GM18508 (cell line): Measurements from ENCODE around the gene CA10.

Experiments used
- ATAC-seq: cut with Tn5 transposase; IDR thresholded peaks from one replicate; pipeline ENCODE4 v1.9.1; 2021; ENCODE audit warnings: moderate number of reproducible peaks; ENCODE audit not compliant: insufficient read depth, unreplicated experiment

CA10 gene

DNA sequence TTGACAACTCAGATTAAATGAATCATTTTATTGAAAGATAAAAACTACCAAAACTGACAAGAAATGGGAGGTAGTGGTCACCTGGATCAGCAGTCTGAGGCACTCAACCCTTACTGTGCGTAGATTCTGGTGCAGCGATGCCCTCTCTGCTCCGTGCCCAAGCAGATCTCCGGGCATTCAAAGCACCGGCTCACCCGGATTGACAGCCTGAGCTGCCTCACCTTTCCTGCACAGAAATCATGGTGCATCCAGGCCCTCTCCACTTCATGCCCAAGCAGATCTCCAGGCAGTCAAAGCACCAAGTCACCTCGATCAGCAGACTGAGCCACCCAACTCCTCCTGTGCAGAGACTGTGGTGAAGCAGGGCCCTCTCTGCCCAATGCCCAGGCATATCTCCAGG, 196.8 kb downstream of the CA10 start:
- ATAC-seq: no peak

GRCh38 chr17:51957786-51958185, 200.7 kb downstream of the CA10 start:
- no peak for ATAC-seq

GRCh38 chr17:51955245-51955644, 203.3 kb downstream of the CA10 start:
- ATAC-seq: no peak

GRCh38 chr17:51954232-51954765, 204.2 kb downstream of the CA10 start:
- no peak for ATAC-seq

GRCh38 chr17:51951741-51952140, 206.8 kb downstream of the CA10 start:
- no peak for ATAC-seq

DNA sequence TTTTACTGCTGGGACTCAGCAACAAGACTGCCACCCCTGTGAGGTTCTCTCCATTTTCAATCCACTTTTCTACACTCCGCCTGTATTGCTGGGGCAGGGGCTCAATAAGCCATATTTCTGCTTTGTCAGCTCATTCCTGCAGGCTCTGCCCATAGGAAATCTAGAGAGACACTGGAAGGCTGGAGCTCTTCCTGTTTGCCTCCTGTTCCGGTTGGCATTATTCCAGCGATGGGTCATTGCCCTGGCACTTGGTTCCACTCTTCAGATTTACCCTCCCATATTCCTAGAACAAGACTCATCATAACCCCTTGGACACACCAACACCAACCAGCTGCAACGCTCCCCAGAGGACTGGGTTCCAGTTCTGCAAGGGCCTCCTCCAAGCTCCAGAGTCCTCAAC, 210.4 kb downstream of the CA10 start:
- ATAC-seq: no peak

- no peak for ATAC-seq
Observed at GRCh38 chr17:51947160-51947735, 211.3 kb downstream of the CA10 start.

- no peak for ATAC-seq
Observed at GRCh38 chr17:51946311-51946710, 212.2 kb downstream of the CA10 start.

DNA sequence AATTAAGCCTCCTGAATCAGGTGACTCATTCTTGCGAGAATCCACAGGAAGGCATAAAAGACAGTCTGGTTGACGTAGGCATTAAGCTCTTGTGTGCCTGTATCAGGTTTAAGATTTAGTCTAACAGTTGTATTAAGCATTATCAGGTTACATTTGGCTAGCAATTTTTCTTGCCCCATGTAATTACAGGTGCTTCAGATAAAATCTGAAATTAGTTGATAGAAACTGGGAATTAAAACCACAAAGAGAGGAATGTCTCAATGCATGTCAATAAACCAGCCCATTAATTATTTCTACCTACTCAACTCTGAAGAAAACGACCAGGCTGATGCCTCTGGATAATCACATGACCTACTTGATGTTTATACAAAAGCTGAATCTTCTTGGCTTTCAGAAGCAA, 217.2 kb downstream of the CA10 start:
- ATAC-seq: no peak

- no peak for ATAC-seq
Observed at GRCh38 chr17:51937264-51937663, 221.2 kb downstream of the CA10 start.

DNA sequence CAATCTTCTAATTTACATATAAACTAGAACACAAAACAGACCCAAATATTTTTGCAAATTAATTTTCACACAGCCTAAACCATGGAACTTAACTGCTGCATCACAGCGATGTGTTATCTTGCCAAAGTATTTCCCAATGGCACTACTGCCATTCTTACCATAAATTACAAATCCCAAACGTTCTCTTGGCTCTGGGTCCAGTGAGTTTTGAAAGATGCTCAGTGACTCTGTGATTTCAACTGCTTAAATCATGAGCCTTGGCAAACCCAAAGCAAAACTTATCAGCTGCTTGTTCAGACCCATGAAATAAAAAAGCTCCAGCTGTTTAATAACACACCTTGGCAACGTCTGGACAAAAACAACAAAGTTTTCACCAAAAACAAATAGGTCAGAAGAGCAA, 223.0 kb downstream of the CA10 start:
- ATAC-seq: no peak

DNA sequence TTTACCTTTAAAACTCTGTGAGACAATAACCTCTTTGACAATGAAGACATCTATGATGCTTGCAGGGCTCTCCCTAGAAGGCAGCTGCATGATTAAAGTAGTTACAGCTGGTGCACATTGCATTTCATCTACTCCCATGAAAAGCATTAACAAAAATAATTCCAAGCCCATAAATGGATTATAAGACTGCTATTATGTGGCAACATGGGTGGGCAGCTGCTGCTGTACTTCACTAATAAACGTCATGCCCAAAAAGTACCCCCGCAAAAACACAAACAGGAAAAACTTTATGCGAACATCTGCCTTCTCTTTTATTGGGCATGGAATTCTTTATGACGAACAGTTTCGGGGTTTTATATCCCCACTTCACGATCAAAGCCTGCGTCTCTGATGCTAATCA, 224.9 kb downstream of the CA10 start:
- no peak for ATAC-seq

- ATAC-seq: no peak
Observed at GRCh38 chr17:51926448-51926847, 232.1 kb downstream of the CA10 start.

DNA sequence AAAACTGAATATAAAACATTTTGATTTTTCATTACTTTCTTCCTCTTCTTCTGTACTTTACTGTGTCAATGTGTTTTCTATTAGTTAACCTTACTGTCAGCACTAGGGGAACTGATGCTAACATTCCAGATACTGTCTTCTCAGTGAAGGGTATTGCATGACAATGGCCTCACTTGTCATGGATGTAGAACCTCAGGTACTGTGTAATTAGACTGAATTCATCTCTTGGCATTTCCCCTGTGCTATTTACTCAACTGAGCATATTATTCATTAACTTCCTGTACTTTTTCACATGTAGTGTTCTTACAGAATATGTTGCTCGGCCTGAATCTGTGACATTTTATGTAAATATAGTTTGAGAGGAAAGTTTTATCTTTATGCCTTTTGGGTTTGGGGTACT, 237.0 kb downstream of the CA10 start:
- ATAC-seq: peak; percentile 65

GRCh38 chr17:51914577-51914976, 243.9 kb downstream of the CA10 start:
- ATAC-seq: peak; percentile 88

DNA sequence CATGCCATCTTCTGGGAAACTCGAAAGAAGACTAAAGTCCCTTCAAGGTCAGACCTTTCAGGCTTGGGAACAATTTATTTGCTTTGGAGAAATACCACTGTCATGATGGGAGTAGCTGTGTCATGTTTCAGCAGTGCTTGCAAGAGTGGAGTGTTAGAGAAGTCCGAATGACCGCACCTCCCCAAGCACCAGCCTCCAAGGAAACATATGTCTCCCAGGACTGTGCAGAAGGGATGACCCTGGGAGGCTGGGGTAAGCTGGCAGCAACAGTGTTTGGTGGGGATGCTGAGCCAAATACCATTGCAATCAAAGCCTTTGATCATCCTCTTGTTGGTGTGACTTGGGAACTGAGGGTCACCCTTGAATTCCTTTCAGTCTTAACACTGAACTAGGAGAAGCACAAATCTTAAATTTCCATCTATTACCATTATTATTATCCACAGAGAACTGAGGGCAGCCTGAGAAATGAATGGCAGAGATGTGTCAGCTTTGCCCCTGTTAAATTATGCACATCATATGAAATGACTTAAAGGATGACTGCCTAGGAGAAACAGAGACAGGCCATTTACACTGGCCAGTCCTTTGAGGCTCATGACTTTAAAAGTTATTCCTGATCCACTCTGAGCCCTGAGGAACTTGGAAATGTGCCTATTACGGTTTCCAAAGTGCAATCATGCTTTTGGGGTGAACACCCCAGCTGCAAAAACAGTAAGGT, 244.9 kb downstream of the CA10 start:
- no peak for ATAC-seq

GRCh38 chr17:51912939-51913338, 245.6 kb downstream of the CA10 start:
- no peak for ATAC-seq

GRCh38 chr17:51911237-51911636, 247.3 kb downstream of the CA10 start:
- no peak for ATAC-seq

DNA sequence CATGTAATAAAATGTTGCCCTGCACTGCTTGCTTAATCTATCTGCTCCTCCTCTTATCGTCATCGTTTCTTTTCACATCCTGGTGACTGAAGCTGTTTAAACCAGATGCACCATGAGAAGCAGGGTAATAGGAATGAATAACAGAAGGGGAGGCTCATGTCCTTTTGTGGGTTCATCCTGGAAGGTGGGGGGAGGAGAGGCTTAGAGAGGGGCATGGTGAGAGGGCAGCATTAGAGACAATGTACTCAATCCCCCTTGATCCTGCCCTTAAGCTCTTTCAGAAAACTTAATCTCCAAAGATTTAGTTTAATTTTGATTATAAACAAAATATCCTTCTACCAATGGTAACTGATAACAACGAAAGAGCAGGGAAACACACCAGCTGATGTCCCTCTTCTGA, 248.5 kb downstream of the CA10 start:
- no peak for ATAC-seq

GRCh38 chr17:51908841-51909537, 249.5 kb downstream of the CA10 start:
- peak; percentile 86 for ATAC-seq

DNA sequence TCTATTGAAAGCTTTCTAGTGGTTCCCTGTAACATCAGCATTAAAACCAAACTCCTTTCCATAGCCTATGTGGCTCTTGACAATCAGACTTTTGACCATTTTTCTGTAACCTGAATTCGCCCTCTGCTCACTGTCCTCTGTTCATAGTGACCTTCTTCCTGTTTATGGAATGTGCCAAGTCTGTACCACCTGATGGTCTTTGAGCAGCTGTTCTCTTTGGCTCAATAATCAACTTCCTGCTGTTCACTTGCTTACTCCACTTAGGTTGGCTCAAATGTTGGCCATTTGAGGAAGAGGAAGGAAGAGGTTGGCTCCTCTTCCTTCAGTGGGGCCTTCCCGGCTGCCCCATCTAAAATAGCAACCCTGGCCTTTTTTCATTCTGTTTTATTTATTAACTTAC, 251.5 kb downstream of the CA10 start:
- no peak for ATAC-seq
